Stimulated activated CD8-positive, alpha-beta memory T cell treated with anti-CD3 and anti-CD28 coated beads, Interleukin-15, amount 100 ng/mL, for 1 hour (primary cell): ENCODE measurements around the gene ANO2.

Experiments used
- DNase-seq: peaks from one replicate; pipeline ENCODE4 v3.0.0-alpha.2; 2020; ENCODE audit warnings: low read depth

The ANO2 gene

GRCh38 chr12:5620896-5621295 is 324.2 kb downstream of the ANO2 start:
- DNase-seq, result no peak

GRCh38 chr12:5619628-5620027 is 325.4 kb downstream of the ANO2 start:
- DNase-seq, result no peak

GRCh38 chr12:5616854-5617253 is 328.2 kb downstream of the ANO2 start:
- DNase-seq, result no peak

- no peak for DNase-seq
These were observed 329.3 kb downstream of the ANO2 start for GRCh38 chr12:5615760-5616159.

GRCh38 chr12:5614256-5614655 is 330.8 kb downstream of the ANO2 start:
- DNase-seq, result no peak

GRCh38 chr12:5612556-5613410 is 332.3 kb downstream of the ANO2 start:
- no peak for DNase-seq

- DNase-seq, result no peak
These were observed 333.9 kb downstream of the ANO2 start for GRCh38 chr12:5611162-5611561.

- no peak for DNase-seq
These were observed 345.7 kb downstream of the ANO2 start for GRCh38 chr12:5599378-5599777.

- DNase-seq, result no peak
These were observed 351.1 kb downstream of the ANO2 start for GRCh38 chr12:5593998-5594397.

- no peak for DNase-seq
These were observed 352.0 kb downstream of the ANO2 start for GRCh38 chr12:5593086-5593485.

- no peak for DNase-seq
These were observed 352.7 kb downstream of the ANO2 start for GRCh38 chr12:5592310-5592709.

GRCh38 chr12:5590316-5590715 is 354.7 kb downstream of the ANO2 start:
- no peak for DNase-seq

GRCh38 chr12:5589054-5589453 is 356.0 kb downstream of the ANO2 start:
- DNase-seq, result no peak

GRCh38 chr12:5588591-5588990 is 356.5 kb downstream of the ANO2 start:
- no peak for DNase-seq

- DNase-seq, result no peak
These were observed 356.9 kb downstream of the ANO2 start for GRCh38 chr12:5588176-5588575.

GRCh38 chr12:5587711-5588121 is 357.3 kb downstream of the ANO2 start:
- DNase-seq, result no peak

- DNase-seq, result no peak
These were observed 358.9 kb downstream of the ANO2 start for GRCh38 chr12:5586201-5586600.

GRCh38 chr12:5585178-5585577 is 359.9 kb downstream of the ANO2 start:
- no peak for DNase-seq

- DNase-seq, result no peak
These were observed 360.5 kb downstream of the ANO2 start for GRCh38 chr12:5584412-5585175.

GRCh38 chr12:5582541-5582940 is 362.5 kb downstream of the ANO2 start:
- DNase-seq, result no peak

GRCh38 chr12:5582018-5582417 is 363.0 kb downstream of the ANO2 start:
- no peak for DNase-seq

GRCh38 chr12:5581616-5582015 is 363.4 kb downstream of the ANO2 start:
- DNase-seq, result no peak

- no peak for DNase-seq
These were observed 364.0 kb downstream of the ANO2 start for GRCh38 chr12:5581019-5581418.
